ENCODE measurements around the gene NEDD9.
A peak's percentile ranks its signal among the peaks of the same experiment; 100 is the strongest.

Gene NEDD9

DNA sequence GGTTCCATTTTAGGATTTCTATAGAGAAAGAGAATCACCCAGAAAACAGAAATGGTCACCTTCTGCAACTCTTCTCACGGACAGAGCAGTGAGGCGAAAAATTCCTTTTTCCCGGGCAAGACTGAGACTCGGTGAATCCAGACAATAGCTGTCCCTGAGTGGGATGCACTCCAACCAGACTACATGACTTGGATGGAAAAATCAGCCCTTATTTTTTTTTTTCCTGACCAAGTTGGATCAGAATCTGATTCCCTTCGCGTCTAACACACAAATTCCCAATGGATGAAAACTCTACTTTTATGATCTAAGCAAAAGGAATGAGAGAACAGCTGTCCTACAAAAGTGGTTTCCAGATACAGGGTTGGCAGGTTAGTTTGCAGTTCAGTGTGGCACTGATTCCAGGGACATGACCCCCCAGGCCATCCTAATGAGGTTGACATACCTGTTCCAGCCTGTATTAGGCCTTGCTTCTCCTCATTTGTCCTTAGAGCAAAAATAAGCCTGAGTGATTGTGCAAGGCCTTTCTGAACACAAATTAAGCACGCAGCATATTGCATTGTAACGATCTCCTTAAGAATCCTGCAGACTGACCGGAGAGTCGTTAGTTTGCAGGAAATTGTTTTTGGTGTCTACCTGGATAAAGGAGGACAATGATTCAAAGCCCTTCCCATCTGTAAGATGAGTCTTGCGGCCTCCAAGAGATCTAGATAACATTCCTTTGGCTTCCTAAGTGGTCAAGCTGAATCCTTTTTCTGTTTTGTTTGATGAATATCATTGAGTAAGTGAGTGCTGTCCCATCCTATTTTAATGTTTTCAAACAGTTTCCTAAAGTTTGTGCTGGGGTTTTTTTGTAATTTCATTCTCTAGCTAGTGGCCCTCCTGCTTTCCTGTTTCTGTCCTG is 1.5 kb upstream of the NEDD9 start:
- no peak for ATAC-seq
- TF ChIP-seq BACH2 (CRISPR knock-in tag; IDR thresholded peaks at IDR 0.05; ENCODE audit: borderline replicate concordance) (no peak), ZNF70 (CRISPR knock-in tag; IDR thresholded peaks at IDR 0.05) (no peak), TOX (CRISPR knock-in tag; IDR thresholded peaks at IDR 0.05; ENCODE audit: borderline replicate concordance) (no peak), ISL1 (CRISPR knock-in tag; IDR thresholded peaks at IDR 0.05) (peak; percentile 42; the same call in 1 of the 2 replicates)
- TF ChIP-seq, protein P1, sequence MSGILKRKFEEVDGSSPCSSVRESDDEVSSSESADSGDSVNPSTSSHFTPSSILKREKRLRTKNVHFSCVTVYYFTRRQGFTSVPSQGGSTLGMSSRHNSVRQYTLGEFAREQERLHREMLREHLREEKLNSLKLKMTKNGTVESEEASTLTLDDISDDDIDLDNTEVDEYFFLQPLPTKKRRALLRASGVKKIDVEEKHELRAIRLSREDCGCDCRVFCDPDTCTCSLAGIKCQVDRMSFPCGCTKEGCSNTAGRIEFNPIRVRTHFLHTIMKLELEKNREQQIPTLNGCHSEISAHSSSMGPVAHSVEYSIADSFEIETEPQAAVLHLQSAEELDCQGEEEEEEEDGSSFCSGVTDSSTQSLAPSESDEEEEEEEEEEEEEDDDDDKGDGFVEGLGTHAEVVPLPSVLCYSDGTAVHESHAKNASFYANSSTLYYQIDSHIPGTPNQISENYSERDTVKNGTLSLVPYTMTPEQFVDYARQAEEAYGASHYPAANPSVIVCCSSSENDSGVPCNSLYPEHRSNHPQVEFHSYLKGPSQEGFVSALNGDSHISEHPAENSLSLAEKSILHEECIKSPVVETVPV (CRISPR knock-in tag; IDR thresholded peaks at IDR 0.05): no peak

DNA sequence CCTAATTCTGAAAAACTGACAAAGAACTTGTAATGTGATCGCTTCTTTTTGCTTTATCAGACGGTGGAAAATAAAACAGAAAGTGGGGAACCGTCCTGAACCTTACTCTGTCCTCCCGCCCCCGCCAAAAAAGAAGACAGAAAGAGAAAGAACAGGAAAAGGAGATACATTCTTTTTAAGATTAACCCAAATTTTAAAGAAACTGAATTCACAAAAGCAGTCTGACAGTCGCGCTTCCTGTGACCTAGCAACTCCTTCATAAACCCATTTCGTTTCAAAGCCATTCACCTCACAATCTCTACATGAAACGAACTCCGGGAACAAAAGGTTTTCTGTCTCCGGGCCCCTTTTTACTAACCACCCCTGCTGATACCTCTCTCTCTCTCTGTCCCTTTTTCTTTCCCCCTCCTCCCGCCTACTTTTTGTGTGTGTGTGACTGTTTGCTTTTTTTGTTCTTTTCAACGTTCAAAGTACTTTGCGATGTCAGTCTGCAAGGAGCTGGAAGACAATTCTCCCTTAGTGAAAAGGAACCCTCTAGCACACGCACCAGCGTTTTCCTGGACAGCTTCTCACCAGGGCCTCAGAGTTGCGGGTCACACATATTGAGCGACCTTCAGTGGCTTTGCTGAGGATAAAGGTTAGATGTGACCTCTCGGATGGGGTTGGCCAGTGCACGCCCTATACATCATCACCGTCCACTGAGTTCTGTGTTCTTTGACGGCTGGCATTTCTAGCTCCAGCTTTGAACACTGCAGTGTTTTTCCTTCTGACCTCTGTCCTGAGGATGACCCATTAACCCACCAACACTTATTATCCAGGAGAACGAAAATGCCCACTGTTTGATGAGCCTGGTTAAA is 530 bp upstream of the NEDD9 start:
- peak; percentile 1; the same call in 2 of the 3 replicates for ATAC-seq
- 0 out of 2 replicates have a peak, but pooled peaks have one; percentile 22 for TF ChIP-seq CSDC2 (CRISPR knock-in tag; IDR thresholded peaks at IDR 0.05)
- TF ChIP-seq, protein P2, sequence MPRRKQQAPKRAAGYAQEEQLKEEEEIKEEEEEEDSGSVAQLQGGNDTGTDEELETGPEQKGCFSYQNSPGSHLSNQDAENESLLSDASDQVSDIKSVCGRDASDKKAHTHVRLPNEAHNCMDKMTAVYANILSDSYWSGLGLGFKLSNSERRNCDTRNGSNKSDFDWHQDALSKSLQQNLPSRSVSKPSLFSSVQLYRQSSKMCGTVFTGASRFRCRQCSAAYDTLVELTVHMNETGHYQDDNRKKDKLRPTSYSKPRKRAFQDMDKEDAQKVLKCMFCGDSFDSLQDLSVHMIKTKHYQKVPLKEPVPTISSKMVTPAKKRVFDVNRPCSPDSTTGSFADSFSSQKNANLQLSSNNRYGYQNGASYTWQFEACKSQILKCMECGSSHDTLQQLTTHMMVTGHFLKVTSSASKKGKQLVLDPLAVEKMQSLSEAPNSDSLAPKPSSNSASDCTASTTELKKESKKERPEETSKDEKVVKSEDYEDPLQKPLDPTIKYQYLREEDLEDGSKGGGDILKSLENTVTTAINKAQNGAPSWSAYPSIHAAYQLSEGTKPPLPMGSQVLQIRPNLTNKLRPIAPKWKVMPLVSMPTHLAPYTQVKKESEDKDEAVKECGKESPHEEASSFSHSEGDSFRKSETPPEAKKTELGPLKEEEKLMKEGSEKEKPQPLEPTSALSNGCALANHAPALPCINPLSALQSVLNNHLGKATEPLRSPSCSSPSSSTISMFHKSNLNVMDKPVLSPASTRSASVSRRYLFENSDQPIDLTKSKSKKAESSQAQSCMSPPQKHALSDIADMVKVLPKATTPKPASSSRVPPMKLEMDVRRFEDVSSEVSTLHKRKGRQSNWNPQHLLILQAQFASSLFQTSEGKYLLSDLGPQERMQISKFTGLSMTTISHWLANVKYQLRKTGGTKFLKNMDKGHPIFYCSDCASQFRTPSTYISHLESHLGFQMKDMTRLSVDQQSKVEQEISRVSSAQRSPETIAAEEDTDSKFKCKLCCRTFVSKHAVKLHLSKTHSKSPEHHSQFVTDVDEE (CRISPR knock-in tag; IDR thresholded peaks at IDR 0.05): no peak

DNA sequence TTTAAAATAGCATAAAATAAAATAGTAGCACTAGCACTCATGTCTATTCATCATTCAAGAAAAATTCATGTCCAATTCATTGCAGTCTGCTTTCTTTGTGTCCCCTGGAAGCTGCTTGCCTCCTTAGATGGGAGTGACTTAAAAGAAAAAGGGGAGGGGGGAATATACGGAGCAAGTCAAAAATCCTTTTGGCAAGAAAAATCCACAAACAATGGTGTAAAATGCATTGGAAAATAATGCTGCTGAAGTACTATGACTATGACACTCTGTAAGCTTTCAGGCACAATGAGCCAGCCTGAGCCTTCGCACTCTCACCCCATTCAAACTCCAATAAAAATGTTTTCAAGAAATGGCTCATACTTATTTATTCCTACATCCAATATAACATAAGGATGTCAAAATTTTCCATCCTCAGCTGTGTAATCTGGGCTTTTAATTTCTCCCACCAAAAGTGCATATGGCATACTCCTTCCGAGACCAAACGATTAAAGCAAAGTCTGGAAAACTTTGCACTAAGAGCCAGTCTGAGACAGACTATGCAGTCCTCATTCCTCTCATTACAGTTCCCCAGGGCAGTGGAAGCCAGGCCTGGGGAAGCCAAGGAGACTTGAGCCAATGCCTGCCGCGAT is 790 bp downstream of the NEDD9 start:
- ATAC-seq: peak; percentile 80
- TF ChIP-seq, protein P2 (CRISPR knock-in tag; IDR thresholded peaks at IDR 0.05): no peak

DNA sequence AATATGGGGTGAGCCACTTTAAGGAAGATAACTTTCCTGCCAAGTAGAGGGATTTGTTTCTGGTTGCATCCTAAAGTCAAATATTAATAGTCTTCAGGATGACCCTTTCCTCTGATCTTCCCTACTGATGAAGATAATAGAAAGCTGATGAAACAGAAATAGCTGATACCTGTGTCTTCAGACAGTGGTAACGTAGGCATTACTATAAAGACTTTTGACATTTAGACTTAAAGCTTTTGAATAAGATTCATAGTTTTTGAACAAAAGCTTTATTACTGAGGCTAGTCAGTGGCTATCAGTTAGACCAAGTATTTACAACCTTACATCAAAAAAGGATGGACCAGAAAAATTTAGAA is 1.4 kb downstream of the NEDD9 start:
- no peak for ATAC-seq
- no peak for TF ChIP-seq GLIS3 (CRISPR knock-in tag; IDR thresholded peaks at IDR 0.05)
- TF ChIP-seq TOX (CRISPR knock-in tag; IDR thresholded peaks at IDR 0.05; ENCODE audit: borderline replicate concordance): no peak
- no peak for TF ChIP-seq ESRRG (CRISPR knock-in tag; IDR thresholded peaks at IDR 0.05)
- TF ChIP-seq ZNF8 (CRISPR knock-in tag; IDR thresholded peaks at IDR 0.05): no peak
- no peak for TF ChIP-seq ZNF565 (CRISPR knock-in tag; conservative IDR thresholded peaks at IDR 0.05; ENCODE audit: low read depth)

DNA sequence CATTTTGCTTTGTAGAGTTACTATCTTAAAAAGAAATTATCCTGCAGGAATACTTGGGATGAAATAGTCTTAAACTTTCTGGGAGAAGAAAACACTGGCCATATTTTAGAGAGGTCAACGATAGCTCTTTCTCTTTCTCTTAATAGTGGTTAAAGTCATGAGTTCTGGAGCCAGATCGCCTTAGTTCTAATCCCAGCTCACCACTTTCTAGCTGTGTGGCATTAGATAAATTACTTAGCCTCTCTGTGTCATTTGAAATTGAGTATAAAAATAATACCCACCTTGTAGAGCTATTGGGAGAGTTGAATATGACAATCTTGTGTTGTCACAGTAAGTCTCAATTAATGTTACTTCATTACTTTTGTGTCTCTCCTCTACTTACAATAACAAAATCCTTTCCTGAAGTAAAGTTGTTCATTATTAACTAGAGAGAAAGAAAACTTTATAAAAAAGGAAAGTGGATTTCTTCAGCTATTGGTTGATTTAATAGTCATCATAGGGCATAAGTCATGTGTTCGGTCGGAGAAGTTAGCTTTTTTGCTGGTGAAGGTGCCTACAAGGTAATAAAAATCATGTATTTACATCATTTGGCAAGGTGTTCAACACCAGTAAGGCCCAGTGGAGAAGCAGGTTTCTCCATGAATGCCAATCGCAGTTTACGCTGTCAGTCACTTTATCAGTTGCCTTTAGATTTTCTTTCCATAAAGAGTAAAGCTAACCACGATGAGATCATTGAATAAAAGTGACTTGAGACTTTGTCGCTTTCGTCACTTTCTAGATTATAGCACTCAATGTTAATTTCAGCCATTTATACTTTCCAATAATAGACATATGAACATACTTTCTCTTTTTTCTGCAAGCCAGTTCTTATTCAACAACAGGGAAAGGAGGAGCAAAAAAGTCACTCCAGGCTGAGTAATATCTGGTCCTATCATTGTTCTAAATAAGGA is 2.0 kb downstream of the NEDD9 start:
- no peak for ATAC-seq
- TF ChIP-seq RARB (CRISPR knock-in tag; IDR thresholded peaks at IDR 0.05): no peak
- no peak for TF ChIP-seq OSR1 (CRISPR knock-in tag; IDR thresholded peaks at IDR 0.05)
- TF ChIP-seq, protein P3, sequence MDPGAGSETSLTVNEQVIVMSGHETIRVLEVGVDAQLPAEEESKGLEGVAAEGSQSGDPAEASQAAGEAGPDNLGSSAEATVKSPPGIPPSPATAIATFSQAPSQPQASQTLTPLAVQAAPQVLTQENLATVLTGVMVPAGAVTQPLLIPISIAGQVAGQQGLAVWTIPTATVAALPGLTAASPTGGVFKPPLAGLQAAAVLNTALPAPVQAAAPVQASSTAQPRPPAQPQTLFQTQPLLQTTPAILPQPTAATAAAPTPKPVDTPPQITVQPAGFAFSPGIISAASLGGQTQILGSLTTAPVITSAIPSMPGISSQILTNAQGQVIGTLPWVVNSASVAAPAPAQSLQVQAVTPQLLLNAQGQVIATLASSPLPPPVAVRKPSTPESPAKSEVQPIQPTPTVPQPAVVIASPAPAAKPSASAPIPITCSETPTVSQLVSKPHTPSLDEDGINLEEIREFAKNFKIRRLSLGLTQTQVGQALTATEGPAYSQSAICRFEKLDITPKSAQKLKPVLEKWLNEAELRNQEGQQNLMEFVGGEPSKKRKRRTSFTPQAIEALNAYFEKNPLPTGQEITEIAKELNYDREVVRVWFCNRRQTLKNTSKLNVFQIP (CRISPR knock-in tag; IDR thresholded peaks at IDR 0.05; ENCODE audit: borderline replicate concordance, low read depth): no peak
- no peak for TF ChIP-seq ISL1 (CRISPR knock-in tag; IDR thresholded peaks at IDR 0.05)
- no peak for TF ChIP-seq TCF4 (CRISPR knock-in tag; IDR thresholded peaks at IDR 0.05; ENCODE audit: borderline replicate concordance)
- TF ChIP-seq PPARA (CRISPR knock-in tag; IDR thresholded peaks at IDR 0.05; ENCODE audit: borderline replicate concordance): no peak
- TF ChIP-seq CSDC2 (CRISPR knock-in tag; IDR thresholded peaks at IDR 0.05): no peak
- TF ChIP-seq, protein P4, sequence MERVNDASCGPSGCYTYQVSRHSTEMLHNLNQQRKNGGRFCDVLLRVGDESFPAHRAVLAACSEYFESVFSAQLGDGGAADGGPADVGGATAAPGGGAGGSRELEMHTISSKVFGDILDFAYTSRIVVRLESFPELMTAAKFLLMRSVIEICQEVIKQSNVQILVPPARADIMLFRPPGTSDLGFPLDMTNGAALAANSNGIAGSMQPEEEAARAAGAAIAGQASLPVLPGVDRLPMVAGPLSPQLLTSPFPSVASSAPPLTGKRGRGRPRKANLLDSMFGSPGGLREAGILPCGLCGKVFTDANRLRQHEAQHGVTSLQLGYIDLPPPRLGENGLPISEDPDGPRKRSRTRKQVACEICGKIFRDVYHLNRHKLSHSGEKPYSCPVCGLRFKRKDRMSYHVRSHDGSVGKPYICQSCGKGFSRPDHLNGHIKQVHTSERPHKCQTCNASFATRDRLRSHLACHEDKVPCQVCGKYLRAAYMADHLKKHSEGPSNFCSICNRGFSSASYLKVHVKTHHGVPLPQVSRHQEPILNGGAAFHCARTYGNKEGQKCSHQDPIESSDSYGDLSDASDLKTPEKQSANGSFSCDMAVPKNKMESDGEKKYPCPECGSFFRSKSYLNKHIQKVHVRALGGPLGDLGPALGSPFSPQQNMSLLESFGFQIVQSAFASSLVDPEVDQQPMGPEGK (CRISPR knock-in tag; IDR thresholded peaks at IDR 0.05; ENCODE audit: borderline replicate concordance): no peak
- no peak for TF ChIP-seq ARNTL (CRISPR knock-in tag; IDR thresholded peaks at IDR 0.05; ENCODE audit: borderline replicate concordance, low read depth)

All from SK-N-SH treated with all-trans-retinoic acid at 6 μM for 48 hours (cell line).